Right kidney (tissue), 1 donor: ENCODE results near the gene PDXK.

Experiments used
- DNase-seq: peaks from one replicate; pipeline ENCODE4 v3.0.0-alpha.2; 2016

Gene PDXK

DNA sequence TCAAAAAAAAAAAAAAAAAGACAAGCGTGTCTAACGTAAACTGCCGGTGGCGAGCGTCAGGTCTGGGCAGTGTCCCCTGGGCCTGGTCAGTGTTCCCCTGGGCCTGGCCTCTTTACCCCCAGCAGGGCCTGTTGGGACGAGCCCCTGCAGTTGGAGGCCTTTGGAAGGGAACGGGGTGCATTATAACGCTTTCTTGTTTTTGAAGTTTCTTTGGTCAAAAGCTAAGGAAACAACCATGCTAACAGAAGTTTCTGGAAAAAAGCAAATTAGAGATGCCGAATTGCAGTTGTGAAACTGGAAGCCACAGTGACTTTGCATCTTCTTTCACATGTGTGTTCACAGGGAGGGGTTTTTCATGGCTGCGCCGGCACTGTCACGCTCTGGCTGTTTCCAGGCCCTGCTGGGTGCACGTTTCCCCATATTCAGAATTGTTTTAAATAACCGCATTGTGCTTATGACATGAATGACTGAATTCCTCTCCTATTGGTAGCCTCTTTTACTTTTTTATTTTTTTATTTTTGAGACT lies 86.4 kb downstream of the PDXK start:
- no peak for DNase-seq

DNA sequence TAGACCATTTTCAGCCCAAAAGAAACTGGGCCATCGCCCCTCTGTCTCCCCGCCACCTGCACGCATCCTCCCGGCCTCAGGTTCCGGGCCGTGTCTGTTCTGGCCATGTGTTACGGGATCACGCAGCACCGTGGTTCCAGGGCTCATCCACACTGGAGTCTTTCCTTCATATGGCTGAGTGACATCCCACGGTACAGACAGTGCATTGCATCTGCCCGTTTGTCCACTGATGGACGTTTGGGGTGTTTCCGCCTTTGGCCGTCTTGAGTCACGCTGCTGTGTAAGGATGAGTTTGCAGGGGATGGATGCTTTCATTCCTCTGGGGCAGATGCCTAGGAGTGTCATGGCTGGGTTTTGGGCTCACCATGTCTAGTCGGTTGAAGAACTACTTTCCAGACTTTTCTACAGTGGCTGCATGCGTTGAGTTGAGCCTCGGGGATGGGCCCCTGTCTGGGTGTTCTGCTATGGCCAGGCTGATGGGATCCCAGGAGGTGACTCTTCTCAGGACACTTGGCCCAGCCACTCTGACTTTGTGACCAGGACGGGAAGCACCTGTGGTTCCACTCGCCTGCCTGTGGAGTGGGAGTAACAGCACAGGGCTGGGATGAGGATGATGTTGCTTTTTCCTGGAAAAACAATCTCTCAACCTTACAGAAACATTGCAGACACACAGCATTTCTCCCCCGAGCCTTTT lies 87.2 kb downstream of the PDXK start:
- no peak for DNase-seq

DNA sequence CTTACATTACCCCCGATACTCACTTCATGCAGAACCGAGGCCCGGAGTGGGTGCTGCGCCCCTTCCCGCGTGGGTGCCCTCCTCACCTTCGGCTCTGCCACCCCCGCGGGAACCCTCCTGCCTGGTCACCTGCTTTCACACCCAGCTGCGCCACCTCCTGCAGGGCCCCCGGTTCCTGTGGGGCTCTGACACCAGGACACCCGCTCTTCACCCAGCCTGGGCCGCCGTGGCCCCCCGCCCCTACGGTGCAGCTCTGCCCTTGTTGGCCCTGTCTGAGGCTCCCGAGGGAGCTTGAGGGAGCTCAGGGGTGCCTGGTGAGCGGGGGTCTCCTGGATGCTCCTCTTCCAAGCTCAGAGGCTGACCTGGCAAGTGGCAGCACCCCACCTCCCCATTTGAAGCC lies 89.4 kb downstream of the PDXK start:
- no peak for DNase-seq

DNA sequence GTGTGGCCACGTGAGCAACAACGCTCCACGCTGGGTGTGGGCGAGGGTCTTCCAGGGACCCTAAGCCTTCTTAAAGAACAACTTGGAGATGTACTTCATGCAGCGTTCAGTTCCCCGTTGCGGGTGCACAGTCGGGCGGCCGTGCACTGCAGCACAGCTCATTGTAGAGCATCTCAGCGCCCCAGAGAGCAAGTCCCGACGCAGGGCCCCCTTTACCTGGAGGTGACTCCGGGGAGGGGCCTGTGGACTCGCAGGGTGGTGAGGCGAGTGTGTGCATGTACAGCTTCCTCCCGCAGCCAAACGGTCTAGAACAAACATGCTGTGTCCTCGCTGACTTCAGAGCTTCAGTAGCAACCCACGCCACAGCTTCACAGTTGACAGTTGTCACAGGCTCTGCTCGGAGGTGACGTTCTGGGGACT lies 89.9 kb downstream of the PDXK start:
- DNase-seq = no peak

DNA sequence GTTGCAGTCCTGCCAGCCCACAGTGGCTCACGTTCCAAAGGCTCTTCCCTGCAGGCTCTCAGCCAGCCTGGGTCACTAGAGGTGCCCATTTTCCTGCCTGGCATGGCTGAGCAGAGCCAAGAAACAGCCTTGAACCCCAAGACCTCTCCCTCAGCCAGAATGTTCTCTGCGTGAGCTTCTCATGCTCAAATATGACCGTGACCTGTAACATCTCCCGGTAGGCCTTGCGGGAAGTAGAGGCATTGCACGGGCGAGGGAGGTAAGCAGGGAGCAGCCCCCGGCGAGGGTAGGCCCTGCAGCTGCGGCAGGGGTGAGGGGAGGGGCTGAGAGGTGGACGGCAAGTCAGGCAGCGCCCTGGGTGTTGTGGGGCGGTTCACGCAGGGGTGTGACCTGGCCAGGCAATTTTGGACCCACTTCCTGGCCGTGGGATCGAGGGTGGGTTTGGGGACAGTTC lies 90.4 kb downstream of the PDXK start:
- DNase-seq = no peak

DNA sequence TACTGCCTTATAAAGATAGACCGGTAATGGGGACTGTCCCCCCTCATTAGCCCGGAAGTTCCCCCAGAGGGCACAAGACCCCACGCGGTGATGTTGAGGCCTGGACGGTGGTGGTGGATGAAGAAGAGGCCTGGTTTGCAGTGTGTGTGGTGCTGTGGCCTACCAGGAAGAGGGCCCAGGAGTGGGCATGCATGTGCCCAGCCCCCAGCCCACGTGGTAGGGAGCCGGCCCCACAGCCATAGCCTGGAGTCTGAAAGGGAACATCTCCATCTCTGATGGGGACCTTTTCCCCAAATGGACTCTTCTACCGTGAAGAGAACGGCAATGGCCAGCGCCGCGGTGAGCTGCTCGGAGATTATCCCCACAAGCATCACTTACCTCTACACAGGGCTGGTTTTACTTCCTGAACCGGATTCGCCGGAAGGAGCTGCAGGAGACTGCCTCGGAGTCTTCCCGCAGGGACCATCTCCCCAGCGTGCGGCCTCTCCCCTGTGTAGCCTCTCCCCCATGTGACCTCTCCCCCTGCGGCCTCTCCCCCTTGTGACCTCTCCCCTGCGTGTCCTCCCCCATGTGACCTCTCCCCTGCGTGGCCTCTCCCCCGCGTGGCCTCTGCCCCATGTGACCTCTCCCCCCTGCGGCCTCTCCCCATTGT lies 91.0 kb downstream of the PDXK start:
- no peak for DNase-seq

DNA sequence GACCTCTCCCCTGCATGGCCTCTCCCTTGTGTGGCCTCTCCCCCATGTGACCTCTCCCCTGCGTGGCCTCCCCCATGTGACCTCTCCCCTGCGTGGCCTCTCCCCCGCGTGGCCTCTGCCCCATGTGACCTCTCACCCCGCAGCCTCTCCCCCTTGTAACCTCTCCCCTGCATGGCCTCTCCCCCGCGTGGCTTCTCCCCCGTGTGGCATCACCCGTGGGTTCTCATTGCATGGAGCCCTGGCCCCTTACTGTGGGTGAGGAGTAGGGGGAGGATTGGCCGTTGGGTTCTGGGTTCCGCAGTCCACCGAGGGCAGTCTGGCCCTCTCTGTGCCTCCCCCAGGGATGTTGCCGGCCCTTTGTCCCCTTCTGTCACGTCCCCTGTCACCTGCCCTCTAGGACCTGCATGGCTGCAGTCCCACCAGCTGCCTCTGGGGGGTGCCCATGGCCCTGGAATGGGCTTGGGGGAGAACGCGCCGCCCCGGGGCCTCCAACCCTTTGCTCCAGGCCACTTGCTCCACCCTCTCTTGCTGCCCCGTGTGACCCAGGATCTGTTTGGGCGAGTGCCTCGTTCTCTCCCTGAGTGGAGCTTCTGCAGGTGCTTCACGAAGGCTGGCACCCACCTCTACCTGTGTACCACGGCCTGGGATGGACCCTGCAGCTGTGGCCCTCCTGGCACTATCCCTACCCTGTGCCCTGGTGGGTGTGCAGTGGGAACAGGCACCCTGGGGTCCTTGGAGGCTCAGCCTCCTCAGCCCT lies 91.8 kb downstream of the PDXK start:
- peak; percentile 66 for DNase-seq

DNA sequence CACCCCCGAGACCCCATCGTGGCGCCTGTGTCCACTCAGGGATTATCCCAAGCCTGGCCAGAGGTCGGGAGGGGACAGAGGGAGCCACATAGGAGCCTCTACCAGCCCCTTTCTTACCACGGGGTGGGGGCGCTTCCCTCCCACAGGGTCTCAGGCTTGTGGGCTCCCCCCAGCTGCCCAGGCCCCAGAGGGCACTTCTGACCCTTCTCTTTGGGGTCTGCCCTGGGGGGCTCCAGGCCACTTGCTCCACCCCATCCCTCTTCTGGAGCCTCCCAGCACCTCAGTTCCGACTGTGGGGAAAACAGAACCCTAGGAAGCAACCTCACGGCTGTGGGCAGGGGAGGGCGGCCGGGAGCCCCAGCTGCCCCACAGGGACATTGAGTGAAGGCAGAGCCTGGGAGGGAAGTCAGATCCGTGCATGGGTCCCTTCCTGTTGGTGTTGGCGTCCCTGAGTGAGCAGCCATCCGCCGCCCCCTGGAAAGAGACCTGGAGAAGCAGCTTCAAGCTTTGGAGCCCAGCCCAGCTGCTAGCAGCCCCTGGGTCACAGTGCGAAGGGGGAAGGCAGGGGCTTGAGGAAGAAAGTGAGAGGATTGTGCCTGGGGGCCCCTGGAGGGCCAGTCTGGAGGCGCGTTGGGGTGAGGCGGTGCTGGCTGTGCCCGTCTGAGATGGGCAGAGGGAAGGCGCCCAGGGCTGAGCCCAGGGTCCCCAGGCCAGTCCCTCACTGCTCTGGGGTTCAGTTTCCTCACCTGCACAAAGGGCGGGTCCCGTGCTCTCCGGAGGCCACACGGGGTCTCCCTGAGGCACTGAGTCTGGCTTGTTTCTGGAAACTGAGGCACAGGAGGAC lies 92.6 kb downstream of the PDXK start:
- no peak for DNase-seq
